GM12878 (cell line): Measurements from ENCODE around the gene FDXR.

Experiments used
- BHLHE40 ChIP-seq, 2 experiments: fragments of 450-650 bp in 1 of 2; IDR thresholded peaks; 2 replicates each; pipeline ENCODE4 v1.6.1; 2011 to 2017; ENCODE audit warnings: low read depth in 2 of 2, borderline replicate concordance in 1 of 2, improper control_type of control experiment in 1 of 2, low read length in 1 of 2, mild to moderate bottlenecking in 1 of 2
- CHD2 ChIP-seq: IDR thresholded peaks from 2 replicates; pipeline ENCODE4 v1.6.1; 2011; ENCODE audit warnings: low read depth, low read length, improper control_type of control experiment, borderline replicate concordance
- CTCF ChIP-seq, 3 experiments: IDR thresholded peaks in 2 of 3; conservative IDR thresholded peaks in 1 of 3; 2 replicates each; pipeline ENCODE4 v1.5.1; 2011; ENCODE audit warnings: low read depth in 3 of 3, low read length in 3 of 3, mild to moderate bottlenecking in 3 of 3, control low read depth in 2 of 3, moderate library complexity in 2 of 3, inconsistent platforms in 1 of 3, mixed read lengths in 1 of 3; ENCODE audit not compliant: control insufficient read depth in 2 of 3, insufficient read depth in 1 of 3; ENCODE audit errors: extremely low read depth in 1 of 3
- EP300 ChIP-seq, 2 experiments: fragments of 150-350 bp in 1 of 2; IDR thresholded peaks; 2 replicates each; pipeline ENCODE4 v1.6.1; 2011 to 2012; ENCODE audit warnings: low read depth in 2 of 2, low read length in 2 of 2, borderline replicate concordance in 1 of 2, improper control_type of control experiment in 1 of 2, inconsistent platforms in 1 of 2; ENCODE audit not compliant: control insufficient read depth in 1 of 2
- EZH2 ChIP-seq: IDR thresholded peaks from 2 replicates; pipeline ENCODE4 v1.6.1; 2012; ENCODE audit warnings: low read depth, mild to moderate bottlenecking, control low read depth, inconsistent platforms, low read length, borderline replicate concordance; ENCODE audit not compliant: control insufficient read depth
- MTA2 ChIP-seq: fragments of 450-650 bp; IDR thresholded peaks from 2 replicates; pipeline ENCODE4 v1.6.1; 2016; ENCODE audit warnings: low read depth, mild to moderate bottlenecking, moderate library complexity
- MYC ChIP-seq: IDR thresholded peaks from 2 replicates; pipeline ENCODE4 v1.6.1; 2011; ENCODE audit warnings: mild to moderate bottlenecking, low read length, moderate library complexity, inconsistent platforms; ENCODE audit not compliant: insufficient read depth, insufficient replicate concordance, insufficient read length, severe bottlenecking
- POLR2AphosphoS2 ChIP-seq: IDR thresholded peaks from 2 replicates; pipeline ENCODE4 v1.6.1; 2011; ENCODE audit warnings: low read depth, mild to moderate bottlenecking, low read length, improper control_type of control experiment, moderate library complexity
- RAD51 ChIP-seq: fragments of 450-650 bp; IDR thresholded peaks from 2 replicates; pipeline ENCODE4 v1.6.1; 2016; ENCODE audit warnings: moderate library complexity, mild to moderate bottlenecking, inconsistent platforms
- RCOR1 ChIP-seq: conservative IDR thresholded peaks from 2 replicates; pipeline ENCODE4 v1.6.1; 2012; ENCODE audit warnings: low read depth, low read length, improper control_type of control experiment
- SP1 ChIP-seq: IDR thresholded peaks from one replicate; pipeline ENCODE4 v1.6.1; 2011; ENCODE audit warnings: low read depth, low read length
- TF ChIP-seq, protein P1 (sequence below): IDR thresholded peaks from 2 replicates; pipeline ENCODE4 v1.6.1; 2012; ENCODE audit warnings: low read depth, low read length, improper control_type of control experiment

GRCh38 chr17:74822939-74823367 is 49.8 kb downstream of the FDXR start:
- TF ChIP-seq SP1 (no peak), CTCF (IDR thresholded peaks at IDR 0.05 in 2 of 3, conservative IDR thresholded peaks at IDR 0.05 in 1 of 3; ENCODE audit: control insufficient read depth in 2 of 3, extremely low read depth in 1 of 3, insufficient read depth in 1 of 3, low read depth in 3 of 3, low read length in 3 of 3) (no peak), RCOR1 (no peak), MYC (no peak), EZH2 (no peak), CHD2 (no peak), BHLHE40 (IDR thresholded peaks at IDR 0.05; ENCODE audit: borderline replicate concordance in 1 of 2, low read depth in 2 of 2, low read length in 1 of 2) (no peak), EP300 (IDR thresholded peaks at IDR 0.05; ENCODE audit: borderline replicate concordance in 1 of 2, control insufficient read depth in 1 of 2, low read depth in 2 of 2, low read length in 2 of 2) (no peak), RAD51 (no peak), MTA2 (no peak), POLR2AphosphoS2 (no peak)
- TF ChIP-seq, protein P1, sequence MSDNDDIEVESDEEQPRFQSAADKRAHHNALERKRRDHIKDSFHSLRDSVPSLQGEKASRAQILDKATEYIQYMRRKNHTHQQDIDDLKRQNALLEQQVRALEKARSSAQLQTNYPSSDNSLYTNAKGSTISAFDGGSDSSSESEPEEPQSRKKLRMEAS = no peak
